RPMI7951 (cell line): Measurements from ENCODE around the gene ASXL1. TPM values are rescaled to one million over a fixed set of nuclear protein-coding genes. Genes with fewer than 3 reads are reported as not detected.
"Not testable (repeated sequence)": the region's sequence is repeated elsewhere in the genome, so short reads cannot be mapped to it uniquely, and the experiment has no call there.

ENCODE experiments used
- DNase-seq: peaks from one replicate; pipeline ENCODE4 v3.0.0-alpha.2; 2012; ENCODE audit warnings: low read depth
- total RNA-seq: library from RNA; depleted of rRNA; stranded (reverse); fragments of >200 nt; shearing (Covaris generic); gene quantifications from 2 replicates; pipeline ENCODE4 v1.2.3, GENCODE V29; 2014

ASXL1 gene
- total RNA-seq, 1 experiment from 2014 or later = 29.9 TPM

- DNase-seq = not testable (repeated sequence)
Measured at GRCh38 chr20:32465901-32466675, 108.0 kb downstream of the ASXL1 start.

GRCh38 chr20:32466739-32467505 lies 108.8 kb downstream of the ASXL1 start:
- DNase-seq = no peak

- DNase-seq = no peak
Measured at GRCh38 chr20:32467506-32468312, 109.6 kb downstream of the ASXL1 start.

- no peak for DNase-seq
Measured at GRCh38 chr20:32468313-32468640, 110.1 kb downstream of the ASXL1 start.

GRCh38 chr20:32468860-32469259 lies 110.7 kb downstream of the ASXL1 start:
- no peak for DNase-seq

GRCh38 chr20:32470025-32470861 lies 112.1 kb downstream of the ASXL1 start:
- peak; percentile 35 for DNase-seq

- no peak for DNase-seq
Measured at GRCh38 chr20:32470940-32471339, 112.8 kb downstream of the ASXL1 start.

- no peak for DNase-seq
Measured at GRCh38 chr20:32472581-32473207, 114.6 kb downstream of the ASXL1 start.

GRCh38 chr20:32473231-32474008 lies 115.3 kb downstream of the ASXL1 start:
- no peak for DNase-seq

- no peak for DNase-seq
Measured at GRCh38 chr20:32474009-32474716, 116.0 kb downstream of the ASXL1 start.

- no peak for DNase-seq
Measured at GRCh38 chr20:32474717-32474966, 116.5 kb downstream of the ASXL1 start.

- DNase-seq = peak; percentile 99
Measured at GRCh38 chr20:32474967-32475811, 117.1 kb downstream of the ASXL1 start.

GRCh38 chr20:32476684-32477593 lies 118.8 kb downstream of the ASXL1 start:
- DNase-seq = no peak

GRCh38 chr20:32477594-32478512 lies 119.7 kb downstream of the ASXL1 start:
- no peak for DNase-seq

GRCh38 chr20:32478576-32478975 lies 120.4 kb downstream of the ASXL1 start:
- DNase-seq = no peak

- no peak for DNase-seq
Measured at GRCh38 chr20:32479012-32479411, 120.9 kb downstream of the ASXL1 start.

- no peak for DNase-seq
Measured at GRCh38 chr20:32479697-32480171, 121.6 kb downstream of the ASXL1 start.
